Duodenal mucosa (tissue), 2 donors: ENCODE results near the gene ALG14.
A peak's percentile ranks its signal among the peaks of the same experiment; 100 is the strongest.
"Not testable (repeated sequence)": the region's sequence is repeated elsewhere in the genome, so short reads cannot be mapped to it uniquely, and the experiment has no call there.

Experiments used
- H3K27ac ChIP-seq: one replicate; pipeline ENCODE4 v1.7.0; 2013; ENCODE audit warnings: low read depth, low read length
- H3K27me3 ChIP-seq, 2 donors: one replicate each; pipeline ENCODE4 v1.7.0; 2013; ENCODE audit warnings: low read length in 2 of 2, control low read depth in 1 of 2; ENCODE audit not compliant: insufficient read depth in 2 of 2, control insufficient read depth in 1 of 2
- H3K36me3 ChIP-seq, 2 donors: one replicate each; pipeline ENCODE4 v1.7.0; 2013; ENCODE audit warnings: low read length in 2 of 2, control low read depth in 1 of 2; ENCODE audit not compliant: insufficient read depth in 2 of 2, control insufficient read depth in 1 of 2
- H3K4me1 ChIP-seq, 2 donors: one replicate each; pipeline ENCODE4 v1.7.0; 2013; ENCODE audit warnings: low read length in 2 of 2, control low read depth in 1 of 2; ENCODE audit not compliant: insufficient read depth in 2 of 2, control insufficient read depth in 1 of 2
- H3K4me3 ChIP-seq, 2 donors: one replicate each; pipeline ENCODE4 v1.7.0; 2013; ENCODE audit warnings: low read length in 2 of 2, low read depth in 1 of 2
- H3K9ac ChIP-seq, 2 donors: one replicate each; pipeline ENCODE4 v1.7.0; 2013; ENCODE audit warnings: low read length in 2 of 2, low read depth in 1 of 2
- H3K9me3 ChIP-seq, 2 donors: one replicate each; pipeline ENCODE4 v1.7.0; 2013; ENCODE audit warnings: low read length in 2 of 2, control low read depth in 1 of 2; ENCODE audit not compliant: control insufficient read depth in 1 of 2

The ALG14 gene

GRCh38 chr1:95047624-95048023 is 25.1 kb downstream of the ALG14 start:
- H3K27me3 ChIP-seq, H3K36me3 ChIP-seq, H3K4me1 ChIP-seq, H3K27ac ChIP-seq, H3K9me3 ChIP-seq, H3K4me3 ChIP-seq, H3K9ac ChIP-seq: not testable (repeated sequence)

- Histone ChIP-seq H3K27ac (no peak overlapping the region), H3K9me3 (no peaks in the 10 kb centered on the region), H3K27me3 (no peaks in the 10 kb centered on the region), H3K36me3 (no peaks in the 10 kb centered on the region), H3K4me1 (peaks cover 0 to 11% of the 10 kb centered on the region in 2 donors), H3K4me3 (no peak overlapping the region), H3K9ac (no peak overlapping the region)
These were observed 26.4 kb downstream of the ALG14 start for GRCh38 chr1:95046359-95046758.

- H3K4me1 ChIP-seq, result peaks cover 0 to 11% of the 10 kb centered on the region in 2 donors
- peak overlapping the region in 1 of 2 donors; percentile 2 for H3K9ac ChIP-seq
- H3K36me3 ChIP-seq, result no peaks in the 10 kb centered on the region
- H3K9me3 ChIP-seq, result no peaks in the 10 kb centered on the region
- H3K4me3 ChIP-seq, result no peak overlapping the region
- no peak overlapping the region for H3K27ac ChIP-seq
- no peaks in the 10 kb centered on the region for H3K27me3 ChIP-seq
These were observed 29.4 kb downstream of the ALG14 start for GRCh38 chr1:95043141-95043980.

GRCh38 chr1:95042286-95042685 is 30.5 kb downstream of the ALG14 start:
- peaks cover 0 to 11% of the 10 kb centered on the region in 2 donors for H3K4me1 ChIP-seq
- H3K4me3 ChIP-seq, result no peak overlapping the region
- no peak overlapping the region for H3K27ac ChIP-seq
- H3K27me3 ChIP-seq, result no peaks in the 10 kb centered on the region
- H3K9ac ChIP-seq, result peak overlapping the region in 1 of 2 donors; percentile 10
- H3K36me3 ChIP-seq, result no peaks in the 10 kb centered on the region
- H3K9me3 ChIP-seq, result no peaks in the 10 kb centered on the region

- no peaks in the 10 kb centered on the region for H3K27me3 ChIP-seq
- H3K4me1 ChIP-seq, result peaks cover 0 to 11% of the 10 kb centered on the region in 2 donors
- H3K9me3 ChIP-seq, result no peaks in the 10 kb centered on the region
- no peak overlapping the region for H3K9ac ChIP-seq
- no peak overlapping the region for H3K27ac ChIP-seq
- H3K4me3 ChIP-seq, result no peak overlapping the region
- no peaks in the 10 kb centered on the region for H3K36me3 ChIP-seq
These were observed 31.1 kb downstream of the ALG14 start for GRCh38 chr1:95041491-95042165.

- Histone ChIP-seq H3K27me3 (no peaks in the 10 kb centered on the region), H3K27ac (no peak overlapping the region)
These were observed 32.7 kb downstream of the ALG14 start for GRCh38 chr1:95040032-95040525.

GRCh38 chr1:95039360-95040031 is 33.3 kb downstream of the ALG14 start:
- no peak overlapping the region for H3K9ac ChIP-seq
- H3K36me3 ChIP-seq, result no peaks in the 10 kb centered on the region
- no peak overlapping the region for H3K4me3 ChIP-seq
- H3K27me3 ChIP-seq, result no peaks in the 10 kb centered on the region
- H3K4me1 ChIP-seq, result peaks cover 0 to 11% of the 10 kb centered on the region in 2 donors
- no peak overlapping the region for H3K27ac ChIP-seq
- no peaks in the 10 kb centered on the region for H3K9me3 ChIP-seq

More at GRCh38 chr1:95040032-95040525, 32.7 kb downstream of the ALG14 start:
- no peak overlapping the region for H3K4me3 ChIP-seq
- H3K4me1 ChIP-seq, result peaks cover 0 to 11% of the 10 kb centered on the region in 2 donors
- no peaks in the 10 kb centered on the region for H3K36me3 ChIP-seq
- H3K9ac ChIP-seq, result no peak overlapping the region
- H3K9me3 ChIP-seq, result no peaks in the 10 kb centered on the region

- Histone ChIP-seq H3K9ac (no peak overlapping the region), H3K4me3 (no peak overlapping the region), H3K27ac (no peak overlapping the region), H3K27me3 (no peaks in the 10 kb centered on the region), H3K9me3 (no peaks in the 10 kb centered on the region), H3K36me3 (no peaks in the 10 kb centered on the region), H3K4me1 (no peaks in the 10 kb centered on the region)
These were observed 37.2 kb downstream of the ALG14 start for GRCh38 chr1:95035536-95035935.

- Histone ChIP-seq H3K4me3 (no peak overlapping the region), H3K9me3 (no peaks in the 10 kb centered on the region), H3K27ac (no peak overlapping the region), H3K36me3 (no peaks in the 10 kb centered on the region), H3K27me3 (no peaks in the 10 kb centered on the region), H3K4me1 (no peaks in the 10 kb centered on the region), H3K9ac (no peak overlapping the region)
These were observed 38.2 kb downstream of the ALG14 start for GRCh38 chr1:95034506-95034905.

GRCh38 chr1:95033843-95034242 is 38.9 kb downstream of the ALG14 start:
- Histone ChIP-seq H3K27ac (no peak overlapping the region), H3K9ac (no peak overlapping the region), H3K4me3 (no peak overlapping the region), H3K36me3 (no peaks in the 10 kb centered on the region), H3K9me3 (peaks cover 0 to 2% of the 10 kb centered on the region in 2 donors), H3K27me3 (no peaks in the 10 kb centered on the region), H3K4me1 (no peaks in the 10 kb centered on the region)
